Loucy (cell line): ENCODE results near the gene RERE.

Experiments used
- EZH2phosphoT487 ChIP-seq: fragments of 200-600 bp; IDR thresholded peaks from 2 replicates; pipeline ENCODE4 v1.6.1; 2018; ENCODE audit warnings: antibody characterized with exemption, mild to moderate bottlenecking, moderate library complexity, borderline replicate concordance
- TF ChIP-seq, protein P1 (sequence below): fragments of 200-600 bp; sonication (generic); conservative IDR thresholded peaks from 2 replicates; pipeline ENCODE4 v1.5.1; 2014; ENCODE audit warnings: mild to moderate bottlenecking, antibody characterized with exemption, low read length

DNA sequence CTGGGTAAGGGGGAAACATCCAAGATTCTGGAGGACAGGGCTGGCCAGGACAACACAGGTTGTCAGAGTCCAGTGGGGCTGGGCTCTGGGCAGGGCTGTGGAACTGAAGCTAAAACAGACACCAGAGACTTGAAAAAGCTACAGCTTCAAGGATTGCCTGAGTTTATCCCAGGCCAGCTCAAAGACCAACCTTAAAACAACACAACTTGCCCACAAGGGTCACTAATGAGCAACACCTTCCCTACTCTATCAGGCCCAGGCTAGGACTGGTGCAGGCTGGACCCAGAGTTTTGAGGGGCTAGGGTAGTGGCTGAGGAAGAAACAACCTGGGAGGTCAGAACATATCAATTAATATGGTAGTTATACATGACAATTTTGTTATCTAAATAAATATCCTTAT, 338.9 kb downstream of the RERE start:
- TF ChIP-seq, protein P1, sequence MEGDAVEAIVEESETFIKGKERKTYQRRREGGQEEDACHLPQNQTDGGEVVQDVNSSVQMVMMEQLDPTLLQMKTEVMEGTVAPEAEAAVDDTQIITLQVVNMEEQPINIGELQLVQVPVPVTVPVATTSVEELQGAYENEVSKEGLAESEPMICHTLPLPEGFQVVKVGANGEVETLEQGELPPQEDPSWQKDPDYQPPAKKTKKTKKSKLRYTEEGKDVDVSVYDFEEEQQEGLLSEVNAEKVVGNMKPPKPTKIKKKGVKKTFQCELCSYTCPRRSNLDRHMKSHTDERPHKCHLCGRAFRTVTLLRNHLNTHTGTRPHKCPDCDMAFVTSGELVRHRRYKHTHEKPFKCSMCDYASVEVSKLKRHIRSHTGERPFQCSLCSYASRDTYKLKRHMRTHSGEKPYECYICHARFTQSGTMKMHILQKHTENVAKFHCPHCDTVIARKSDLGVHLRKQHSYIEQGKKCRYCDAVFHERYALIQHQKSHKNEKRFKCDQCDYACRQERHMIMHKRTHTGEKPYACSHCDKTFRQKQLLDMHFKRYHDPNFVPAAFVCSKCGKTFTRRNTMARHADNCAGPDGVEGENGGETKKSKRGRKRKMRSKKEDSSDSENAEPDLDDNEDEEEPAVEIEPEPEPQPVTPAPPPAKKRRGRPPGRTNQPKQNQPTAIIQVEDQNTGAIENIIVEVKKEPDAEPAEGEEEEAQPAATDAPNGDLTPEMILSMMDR: no peak
- TF ChIP-seq EZH2phosphoT487: no peak
